WTC11 (cell line): ENCODE results near the gene TAC3. TPM values are rescaled to one million over a fixed set of nuclear protein-coding genes. Genes with fewer than 3 reads are reported as not detected.

ENCODE experiments used
- ATAC-seq: fragments of 200-7000 bp; cut with Tn5 transposase; 2 replicates; pipeline ENCODE4 v1.10.0; 2021; ENCODE audit warnings: mild to moderate bottlenecking, moderate library complexity
- CTCF ChIA-PET: fragments of 300-600 bp; sonication (Branson Sonifier 250); formaldehyde crosslinking; loops from one replicate; lab custom pipeline; 2021; ENCODE audit warnings: antibody characterized with exemption; lab: Charles Lee
- POLR2A ChIA-PET: fragments of 350-600 bp; sonication (Branson Sonifier 250); formaldehyde crosslinking; loops from one replicate; lab custom pipeline; 2021; ENCODE audit warnings: antibody characterized with exemption; lab: Charles Lee
- DNase-seq: peaks from one replicate; pipeline ENCODE4 v3.0.0; 2021; ENCODE audit warnings: low spot score
- H3K27ac Mint-ChIP-seq: 2 replicates; pipeline ENCODE4 v1.8.0; 2021; ENCODE audit warnings: mixed read lengths
- H3K27me3 Mint-ChIP-seq: 2 replicates; pipeline ENCODE4 v1.8.0; 2021; ENCODE audit warnings: low read depth, mild to moderate bottlenecking, moderate library complexity, mixed read lengths
- H3K36me3 Mint-ChIP-seq: 2 replicates; pipeline ENCODE4 v1.8.0; 2021; ENCODE audit warnings: mixed read lengths
- H3K4me1 Mint-ChIP-seq: 2 replicates; pipeline ENCODE4 v1.8.0; 2022; ENCODE audit warnings: mixed read lengths
- H3K4me3 Mint-ChIP-seq: 2 replicates; pipeline ENCODE4 v1.8.0; 2021; ENCODE audit warnings: mild to moderate bottlenecking, moderate library complexity, mixed read lengths
- H3K9me3 Mint-ChIP-seq: 2 replicates; pipeline ENCODE4 v1.8.0; 2021; ENCODE audit warnings: mixed read lengths
- AFF4 ChIP-seq: sonication (generic); formaldehyde crosslinking; IDR thresholded peaks from 2 replicates; pipeline ENCODE4 v1.8.1; 2023; ENCODE audit warnings: mild to moderate bottlenecking, missing genetic modification reagents, borderline replicate concordance
- AR ChIP-seq: fragments of 250-450 bp; sonication (Bioruptor Pico); IDR thresholded peaks from 2 replicates; pipeline ENCODE4 v1.9.0; 2021; ENCODE audit warnings: mild to moderate bottlenecking
- E2F1 ChIP-seq: sonication (generic); formaldehyde crosslinking; IDR thresholded peaks from 2 replicates; pipeline ENCODE4 v1.8.0; 2022; ENCODE audit warnings: mild to moderate bottlenecking, missing genetic modification reagents
- ELF4 ChIP-seq: sonication (generic); formaldehyde crosslinking; IDR thresholded peaks from 2 replicates; pipeline ENCODE4 v1.8.1; 2022; ENCODE audit warnings: low read depth, mild to moderate bottlenecking, moderate library complexity, missing genetic modification reagents
- ETV6 ChIP-seq: sonication (generic); formaldehyde crosslinking; IDR thresholded peaks from 2 replicates; pipeline ENCODE4 v1.8.1; 2022; ENCODE audit warnings: mild to moderate bottlenecking, missing genetic modification reagents
- FOXK1 ChIP-seq: sonication (generic); formaldehyde crosslinking; IDR thresholded peaks from 2 replicates; pipeline ENCODE4 v1.8.0; 2022; ENCODE audit warnings: mild to moderate bottlenecking, moderate library complexity, missing genetic modification reagents
- IRF1 ChIP-seq: sonication (generic); formaldehyde crosslinking; IDR thresholded peaks from 2 replicates; pipeline ENCODE4 v1.8.0; 2023; ENCODE audit warnings: missing genetic modification reagents
- MXD4 ChIP-seq: fragments of 250-450 bp; sonication (Bioruptor Pico); IDR thresholded peaks from 2 replicates; pipeline ENCODE4 v1.8.0; 2021; ENCODE audit warnings: mild to moderate bottlenecking, moderate library complexity, borderline replicate concordance
- PRDM15 ChIP-seq: sonication (generic); formaldehyde crosslinking; IDR thresholded peaks from 2 replicates; pipeline ENCODE4 v1.8.0; 2022; ENCODE audit warnings: missing genetic modification reagents
- SOX15 ChIP-seq: fragments of 250-450 bp; sonication (Bioruptor Pico); IDR thresholded peaks from 2 replicates; pipeline ENCODE4 v1.9.0; 2021; ENCODE audit warnings: mild to moderate bottlenecking
- ZNF232 ChIP-seq: sonication (generic); formaldehyde crosslinking; IDR thresholded peaks from 2 replicates; pipeline ENCODE4 v1.8.0; 2022; ENCODE audit warnings: mild to moderate bottlenecking, missing genetic modification reagents
- ZNF416 ChIP-seq: fragments of 250-450 bp; sonication (Bioruptor Pico); IDR thresholded peaks from 2 replicates; pipeline ENCODE4 v1.9.0; 2021; ENCODE audit warnings: mild to moderate bottlenecking, inconsistent platforms
- total RNA-seq: library from RNA; stranded (reverse); gene quantifications from 3 replicates; pipeline ENCODE4 v1.2.3, GENCODE V29; 2021

Gene TAC3
- total RNA-seq, 1 experiment from 2014 or later, result 4.1 TPM

GRCh38 chr12:57031789-57032188 lies 15.5 kb upstream of the TAC3 start (continued):
- TF ChIP-seq ZNF232 (CRISPR knock-in tag) (no peak), AFF4 (no peak), FOXK1 (no peak), ZNF416 (CRISPR knock-in tag) (no peak)

GRCh38 chr12:57031138-57031725 lies 14.9 kb upstream of the TAC3 start:
- CTCF ChIA-PET, result interaction anchor here (0.7 to 3.3 kb wide), 21 partner anchors 9 to 212 kb away, joined by 3 to 25 read pairs (median 5); partner anchors contain the start of genes MYO1A, NEMP1, STAT6 and TAC3
- H3K27ac Mint-ChIP-seq, result no peak overlapping the region
- H3K9me3 Mint-ChIP-seq, result no peaks in the 10 kb centered on the region

GRCh38 chr12:57029457-57029856 lies 13.1 kb upstream of the TAC3 start:
- no peaks in the 10 kb centered on the region for H3K36me3 Mint-ChIP-seq
- no peak overlapping the region for H3K27ac Mint-ChIP-seq
- no peak overlapping the region for H3K4me3 Mint-ChIP-seq
- POLR2A ChIA-PET, result no interaction called here
- peaks cover 19% of the 10 kb centered on the region for H3K4me1 Mint-ChIP-seq
- no peaks in the 10 kb centered on the region for H3K9me3 Mint-ChIP-seq
- CTCF ChIA-PET, result interaction anchor here (0.6 to 1.2 kb wide), 2 partner anchors 16 to 56 kb away, joined by 3 to 4 read pairs; no protein-coding TSS in a partner anchor
- H3K27me3 Mint-ChIP-seq, result peaks cover 3% of the 10 kb centered on the region; the same call in 1 of the 2 replicates
- no peak for DNase-seq
- no peak for ATAC-seq
- TF ChIP-seq ELF4 (no peak), MXD4 (CRISPR knock-in tag) (no peak), ZNF416 (CRISPR knock-in tag) (no peak), IRF1 (no peak), AR (CRISPR knock-in tag) (no peak), SOX15 (CRISPR knock-in tag) (no peak)

More at GRCh38 chr12:57031138-57031725, 14.9 kb upstream of the TAC3 start:
- H3K36me3 Mint-ChIP-seq, result no peaks in the 10 kb centered on the region
- H3K4me3 Mint-ChIP-seq, result no peak overlapping the region
- DNase-seq (no peak), ATAC-seq (peak; percentile 50)
- TF ChIP-seq E2F1 (CRISPR knock-in tag), result no peak
- TF ChIP-seq PRDM15 (CRISPR knock-in tag), result peak; percentile 86
- TF ChIP-seq ETV6 (CRISPR knock-in tag), result no peak
- H3K4me1 Mint-ChIP-seq, result peaks cover 19% of the 10 kb centered on the region
- H3K27me3 Mint-ChIP-seq, result peaks cover under 1% of the 10 kb centered on the region; the same call in 1 of the 2 replicates
- POLR2A ChIA-PET, result interaction anchor here (1.1 kb wide), 1 partner anchor 48 kb away, joined by 3 read pairs; no protein-coding TSS in a partner anchor
